HL-60/S4 treated with phorbol 12-myristate 13-acetate at 8.2 ng/mL for 4 days and 3 days (cell line): ENCODE results near the gene NIN.
"Not testable (repeated sequence)": the region's sequence is repeated elsewhere in the genome, so short reads cannot be mapped to it uniquely, and the experiment has no call there.

Source experiments
- in situ Hi-C: fragments of 300-500 bp; cut with MboI; formaldehyde crosslinking; loops from 2 replicates; pipeline ENCODE4 v1.15.0; 2022; ENCODE audit warnings: low sequenced_read_pairs

Gene NIN

GRCh38 chr14:50728836-50729235 lies 102.1 kb downstream of the NIN start:
- in situ Hi-C loops = no loop called here

- in situ Hi-C loops = no loop called here
Measured at GRCh38 chr14:50726372-50727107, 104.4 kb downstream of the NIN start.

GRCh38 chr14:50725761-50726160 lies 105.2 kb downstream of the NIN start:
- in situ Hi-C loops = no loop called here

- in situ Hi-C loops = no loop called here
Measured at GRCh38 chr14:50719911-50720759, 110.8 kb downstream of the NIN start.

GRCh38 chr14:50718949-50719348 lies 112.0 kb downstream of the NIN start:
- in situ Hi-C loops = no loop called here

GRCh38 chr14:50717811-50718210 lies 113.2 kb downstream of the NIN start:
- in situ Hi-C loops = no loop called here

GRCh38 chr14:50714450-50715073 lies 116.4 kb downstream of the NIN start:
- in situ Hi-C loops = no loop called here

GRCh38 chr14:50711043-50711442 lies 119.9 kb downstream of the NIN start:
- in situ Hi-C loops = no loop called here

GRCh38 chr14:50705026-50705593 lies 125.9 kb downstream of the NIN start:
- in situ Hi-C loops = no loop called here

GRCh38 chr14:50704454-50705010 lies 126.4 kb downstream of the NIN start:
- in situ Hi-C loops = no loop called here

- in situ Hi-C loops = no loop called here
Measured at GRCh38 chr14:50697659-50698290, 133.2 kb downstream of the NIN start.

GRCh38 chr14:50694260-50694659 lies 136.7 kb downstream of the NIN start:
- in situ Hi-C loops = not testable (repeated sequence)

GRCh38 chr14:50688875-50689274 lies 142.1 kb downstream of the NIN start:
- in situ Hi-C loops = no loop called here

- in situ Hi-C loops = no loop called here
Measured at GRCh38 chr14:50679674-50680073, 151.3 kb downstream of the NIN start.

- in situ Hi-C loops = no loop called here
Measured at GRCh38 chr14:50678163-50678562, 152.8 kb downstream of the NIN start.

GRCh38 chr14:50677527-50678063 lies 153.4 kb downstream of the NIN start:
- in situ Hi-C loops = no loop called here

GRCh38 chr14:50676814-50677516 lies 154.0 kb downstream of the NIN start:
- in situ Hi-C loops = no loop called here

GRCh38 chr14:50675597-50675996 lies 155.4 kb downstream of the NIN start:
- in situ Hi-C loops = no loop called here

GRCh38 chr14:50670866-50671256 lies 160.1 kb downstream of the NIN start:
- in situ Hi-C loops = no loop called here
